Pancreas (tissue), 10 donors: Measurements from ENCODE around the gene VEGFD. TPM values are rescaled to one million over a fixed set of nuclear protein-coding genes. Genes with fewer than 3 reads are reported as not detected.

Source experiments
- ATAC-seq, 4 donors: fragments of 200-7000 bp; cut with Tn5 transposase; one replicate each; pipeline versions ENCODE4 v1.8.0 to v1.9.1; 2020; ENCODE audit warnings: mild to moderate bottlenecking in 4 of 4, moderate library complexity in 4 of 4
- DNase-seq, 6 donors: peaks; one replicate each; pipeline ENCODE4 v3.0.0-alpha.2; 2020
- FAIRE-seq: peaks from 2 replicates; lab custom pipeline; 2012; peaks lifted over from hg19 to GRCh38; lab: Jason Lieb, UNC
- H3K27ac ChIP-seq, 4 donors: fragments of 200-600 bp; sonication (generic); 1 replicate in 3 of 4; 2 replicates in 1 of 4; pipeline versions ENCODE4 v1.5.0 to v1.8.0; 2020
- H3K27me3 ChIP-seq, 4 donors: fragments of 200-600 bp; one replicate each; pipeline ENCODE4 v1.8.0; 2021
- H3K36me3 ChIP-seq, 3 donors: fragments of 200-600 bp; sonication (generic) in 1 of 3; one replicate each; pipeline versions ENCODE4 v1.5.0 to v1.8.0; 2020 to 2021
- H3K4me1 ChIP-seq, 3 donors: fragments of 200-600 bp; one replicate each; pipeline ENCODE4 v1.8.0; 2021
- H3K4me3 ChIP-seq, 4 donors: fragments of 200-600 bp; sonication (generic) in 2 of 4; one replicate each; pipeline versions ENCODE4 v1.5.0 to v1.8.0; 2020 to 2021
- H3K9me3 ChIP-seq, 4 donors: fragments of 200-600 bp; one replicate each; pipeline ENCODE4 v1.8.0; 2021
- WGBS, 2 donors: extraction: QIAGEN DNeasy Blood & Tissue Kit; methylation state at CpG; one replicate each; pipeline ENCODE4 v1.1.7; 2013; 5-methylcytosine and 5-hydroxymethylcytosine counted together
- intact Hi-C, 3 donors: fragments of 100-400 bp; cut with DNase I; formaldehyde crosslinking; loops; one replicate each; pipeline versions ENCODE4 v1.11.1 to v1.14.2; 2022
- polyA plus RNA-seq, 2 donors: library from polyadenylated mRNA; stranded (reverse); fragments of 200-250 nt; gene quantifications; one replicate each; pipeline ENCODE4 v1.2.3, GENCODE V29; 2013
- total RNA-seq, 6 donors: library from RNA; stranded (reverse); fragmentation: NEBNext Ultra II Directional in 4 of 6; extraction: Animal tissue kit (Norgen Biotek cat#: 25700) in 4 of 6; gene quantifications; one replicate each; pipeline versions ENCODE4 v1.2.1 to v1.2.4, GENCODE V29; 2021 to 2023
- TF ChIP-seq, protein P1 (sequence below), 4 donors: fragments of 200-600 bp; sonication (generic) in 3 of 4; IDR thresholded peaks; one replicate each; pipeline versions ENCODE4 v1.5.0 to v1.8.0; 2021; ENCODE audit warnings: antibody characterized with exemption in 4 of 4
- donor health status: healthy with polysubstance abuse.
- donor health status: DM: no; HTN: no; CAD: no; lungs with moderate emphysema.
- donor health status: DM: no; HTN: no; CAD: no.
- donor health status: control.
- donor health status: control.
- donor health status: Bipolar disorder and iron deficiency.
- donor health status: DM: yes; HTN: yes; CAD: no.
- donor health status: DM: no; HTN: no; CAD: no.
- donor health status: DM: no; HTN: no; CAD: no.
- donor health status: DM: yes; HTN: yes; CAD: no.

The VEGFD gene
- total and polyA plus RNA-seq, 8 donors = 0.19 to 1.3 (median 0.49) TPM; not detected in 1

DNA sequence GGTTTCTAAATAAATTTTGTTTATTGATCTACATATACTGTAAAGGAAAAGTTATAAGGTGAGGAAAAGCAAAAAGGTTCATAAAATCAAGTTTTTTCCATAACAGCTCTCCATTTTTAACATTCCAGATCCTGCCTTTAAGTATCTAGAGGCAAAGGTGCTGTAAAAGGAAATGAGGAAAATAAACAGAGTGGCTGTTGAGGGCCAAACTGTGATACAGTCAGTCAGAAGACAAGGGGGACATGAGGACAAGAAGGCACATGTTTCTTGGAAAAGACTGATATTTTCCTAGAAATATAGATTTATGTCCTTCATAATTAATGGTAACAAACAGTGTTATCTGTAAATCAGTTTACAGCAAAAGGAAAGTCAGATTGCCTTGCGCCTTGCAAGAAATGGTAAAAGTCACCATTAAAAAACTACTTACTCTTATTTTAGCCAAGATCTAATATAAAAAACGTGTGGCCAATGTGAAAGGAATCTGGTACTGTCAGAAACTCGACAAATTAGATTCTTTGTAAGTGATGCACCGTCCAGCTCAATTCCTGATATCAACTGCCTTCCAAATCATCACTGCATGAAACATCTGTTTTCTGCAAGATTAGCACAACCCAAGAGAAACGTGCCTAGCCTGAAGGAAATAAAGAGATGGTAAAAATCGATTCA, 34.0 kb upstream of the VEGFD start:
- FAIRE-seq (no peak), ATAC-seq (no peak), DNase-seq (no peak)
- Histone ChIP-seq H3K36me3 (no peaks in the 10 kb centered on the region), H3K9me3 (no peaks in the 10 kb centered on the region), H3K27me3 (peaks cover 0 to 7% (median 0%) of the 10 kb centered on the region in 4 donors), H3K4me1 (no peaks in the 10 kb centered on the region), H3K4me3 (no peak overlapping the region), H3K27ac (no peak overlapping the region)
- TF ChIP-seq, protein P1, sequence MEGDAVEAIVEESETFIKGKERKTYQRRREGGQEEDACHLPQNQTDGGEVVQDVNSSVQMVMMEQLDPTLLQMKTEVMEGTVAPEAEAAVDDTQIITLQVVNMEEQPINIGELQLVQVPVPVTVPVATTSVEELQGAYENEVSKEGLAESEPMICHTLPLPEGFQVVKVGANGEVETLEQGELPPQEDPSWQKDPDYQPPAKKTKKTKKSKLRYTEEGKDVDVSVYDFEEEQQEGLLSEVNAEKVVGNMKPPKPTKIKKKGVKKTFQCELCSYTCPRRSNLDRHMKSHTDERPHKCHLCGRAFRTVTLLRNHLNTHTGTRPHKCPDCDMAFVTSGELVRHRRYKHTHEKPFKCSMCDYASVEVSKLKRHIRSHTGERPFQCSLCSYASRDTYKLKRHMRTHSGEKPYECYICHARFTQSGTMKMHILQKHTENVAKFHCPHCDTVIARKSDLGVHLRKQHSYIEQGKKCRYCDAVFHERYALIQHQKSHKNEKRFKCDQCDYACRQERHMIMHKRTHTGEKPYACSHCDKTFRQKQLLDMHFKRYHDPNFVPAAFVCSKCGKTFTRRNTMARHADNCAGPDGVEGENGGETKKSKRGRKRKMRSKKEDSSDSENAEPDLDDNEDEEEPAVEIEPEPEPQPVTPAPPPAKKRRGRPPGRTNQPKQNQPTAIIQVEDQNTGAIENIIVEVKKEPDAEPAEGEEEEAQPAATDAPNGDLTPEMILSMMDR (IDR thresholded peaks at IDR 0.05) = no peak
- intact Hi-C loops = no loop called here
- WGBS, 2 donors = 41 to 47% methylated on average over 6 of the region's 6 CpGs

DNA sequence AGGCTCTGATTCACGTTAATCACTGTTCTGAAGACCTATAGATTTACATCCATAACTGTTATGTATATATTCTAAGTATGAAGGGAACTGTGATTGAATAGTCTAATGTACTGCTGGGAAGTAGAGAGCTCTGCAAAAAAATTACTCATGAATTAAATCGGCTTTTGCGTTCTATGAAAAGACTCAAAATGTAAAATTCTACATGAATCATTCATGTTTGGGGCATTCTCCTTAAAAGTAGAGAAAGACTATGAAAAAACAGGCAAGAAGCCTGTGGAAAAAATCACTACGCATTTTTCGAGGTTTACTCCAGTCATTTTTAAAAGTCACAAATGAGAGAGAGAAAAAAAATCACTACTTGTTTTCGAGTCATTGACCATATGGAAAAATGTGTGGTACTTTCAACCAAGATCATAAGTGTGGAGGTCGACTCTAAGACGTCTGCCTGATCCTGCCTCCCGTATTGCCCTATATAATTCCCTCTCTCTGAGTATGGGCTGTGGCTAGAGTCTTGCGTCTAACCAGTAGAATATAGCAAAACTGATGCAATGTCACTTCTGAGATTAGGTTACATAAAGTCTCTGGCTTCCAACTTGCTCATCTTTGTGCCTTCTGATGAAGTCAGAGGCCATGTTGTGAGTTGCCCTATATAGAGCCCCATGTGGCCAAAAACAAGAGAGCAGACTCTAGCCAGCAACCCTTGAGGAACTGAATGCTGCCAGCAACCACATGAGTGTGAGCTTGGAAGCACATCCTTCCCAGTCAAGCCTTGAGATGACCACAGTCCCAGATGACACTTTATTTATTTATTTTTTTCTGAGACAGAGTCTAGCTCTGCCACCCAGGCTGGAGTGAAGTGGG, 32.1 kb upstream of the VEGFD start:
- no peaks in the 10 kb centered on the region for H3K36me3 ChIP-seq
- peaks cover 0 to 8% (median 0%) of the 10 kb centered on the region in 4 donors for H3K27me3 ChIP-seq
- no peak overlapping the region for H3K4me3 ChIP-seq
- no peak for ATAC-seq
- no peak for FAIRE-seq
- H3K9me3 ChIP-seq = no peaks in the 10 kb centered on the region
- TF ChIP-seq, protein P1 (IDR thresholded peaks at IDR 0.05) = no peak
- intact Hi-C loops = no loop called here
- DNase-seq = no peak
- H3K4me1 ChIP-seq = no peaks in the 10 kb centered on the region
- no peak overlapping the region for H3K27ac ChIP-seq
- WGBS, 2 donors = 74 to 78% methylated on average over 10 of the region's 10 CpGs

DNA sequence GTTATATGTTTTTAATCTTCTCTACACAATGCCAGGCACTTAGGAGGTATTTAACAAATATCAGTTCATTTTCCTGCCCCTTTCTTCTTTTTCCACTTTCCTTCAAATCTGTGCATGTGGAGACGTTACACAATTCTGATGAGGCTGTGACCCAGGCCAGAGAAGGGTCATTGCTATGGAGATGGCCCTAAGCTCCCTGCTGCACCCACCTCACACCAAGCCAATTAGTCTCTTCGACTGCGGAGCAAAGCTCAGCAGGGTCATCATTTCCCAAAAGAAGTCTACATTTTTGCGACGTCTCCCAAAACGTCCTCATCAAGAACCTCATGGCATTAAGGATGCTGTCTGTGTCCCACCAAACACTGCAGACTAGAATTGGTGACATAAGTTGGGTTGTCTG, 28.9 kb upstream of the VEGFD start:
- TF ChIP-seq, protein P1 (IDR thresholded peaks at IDR 0.05) = no peak
- ATAC-seq = no peak
- Histone ChIP-seq H3K4me3 (no peak overlapping the region), H3K36me3 (no peaks in the 10 kb centered on the region), H3K4me1 (no peaks in the 10 kb centered on the region), H3K27ac (no peak overlapping the region), H3K27me3 (peaks cover 0 to 8% (median 2%) of the 10 kb centered on the region in 4 donors), H3K9me3 (no peaks in the 10 kb centered on the region)
- WGBS, 2 donors = 71 to 82% methylated on average over 6 of the region's 6 CpGs
- DNase-seq = no peak
- no peak for FAIRE-seq
- intact Hi-C loops = no loop called here

DNA sequence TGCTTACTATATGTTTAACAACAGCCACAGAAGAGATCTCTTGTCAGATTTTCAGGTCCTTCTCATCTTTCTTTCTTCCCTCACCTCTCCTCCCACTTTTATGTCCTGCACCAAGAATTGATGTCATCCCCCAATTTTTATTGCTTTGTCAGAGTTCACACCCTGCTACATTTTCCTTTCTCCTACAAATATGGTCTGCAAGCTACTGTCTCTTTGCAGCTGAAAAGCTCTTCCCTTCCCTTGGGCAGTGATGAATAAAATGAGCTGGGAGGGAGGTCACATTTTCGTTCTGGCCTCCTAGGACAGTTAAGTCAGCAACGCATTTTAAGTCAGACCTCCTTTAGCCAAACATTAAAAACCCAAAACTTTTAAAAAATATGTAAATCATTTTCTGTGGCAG, 26.7 kb upstream of the VEGFD start:
- FAIRE-seq = no peak

More for the DNA sequence above, 26.7 kb upstream of the VEGFD start:
- Histone ChIP-seq H3K9me3 (no peaks in the 10 kb centered on the region), H3K27ac (no peak overlapping the region), H3K4me3 (no peak overlapping the region), H3K36me3 (no peaks in the 10 kb centered on the region), H3K4me1 (no peaks in the 10 kb centered on the region), H3K27me3 (peaks cover 0 to 5% (median 2%) of the 10 kb centered on the region in 4 donors)
- WGBS, 2 donors = 60 to 78% methylated on average over 2 of the region's 2 CpGs
- DNase-seq (no peak), ATAC-seq (no peak)
- TF ChIP-seq, protein P1 (IDR thresholded peaks at IDR 0.05) = no peak
- intact Hi-C loops = no loop called here
